ENCODE data around the gene PCDH9.

Gene PCDH9

DNA sequence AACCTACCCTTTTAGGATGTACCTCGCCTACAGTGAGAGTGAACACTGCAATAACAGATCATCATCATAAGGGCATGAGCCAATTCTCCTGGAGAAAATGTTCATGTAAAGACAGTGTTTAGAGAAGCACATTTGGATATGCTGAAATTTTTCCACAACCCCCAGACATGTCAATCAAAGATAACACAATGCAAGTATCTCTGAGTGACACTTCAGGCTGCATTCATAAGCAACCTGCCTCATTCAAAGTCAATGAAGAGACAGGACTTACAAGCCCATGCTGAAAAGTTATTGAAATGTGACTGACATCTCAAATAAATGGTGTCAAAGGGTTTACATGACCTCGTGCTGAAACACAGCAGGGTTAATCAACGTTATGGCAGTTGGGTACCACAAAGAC is 102.0 kb downstream of the PCDH9 start:
- H3K4me1 ChIP-seq (ENCODE audit: insufficient read depth, insufficient read length), result no peaks in the 10 kb centered on the region
- H3K27me3 ChIP-seq (ENCODE audit: insufficient read depth, insufficient read length), result no peaks in the 10 kb centered on the region
- H3K4me3 ChIP-seq (ENCODE audit: insufficient read length, low read depth), result no peak overlapping the region
- H3K36me3 ChIP-seq (ENCODE audit: insufficient read depth, insufficient read length, low read length), result no peaks in the 10 kb centered on the region
- H3K9ac ChIP-seq (ENCODE audit: insufficient read length, low read depth), result no peak overlapping the region
- TF ChIP-seq SUZ12 (IDR thresholded peaks at IDR 0.05; ENCODE audit: extremely low read depth, insufficient read depth, insufficient read length) (no peak), YY1 (IDR thresholded peaks at IDR 0.05; ENCODE audit: insufficient read depth, insufficient read length) (no peak), ZNF274 (IDR thresholded peaks at IDR 0.05; ENCODE audit: low read depth, low read length) (no peak)
- no peak for DNase-seq (ENCODE audit: low read depth, low spot score)
- no peaks in the 10 kb centered on the region for H3K9me3 ChIP-seq (ENCODE audit: insufficient read depth, low read length)

DNA sequence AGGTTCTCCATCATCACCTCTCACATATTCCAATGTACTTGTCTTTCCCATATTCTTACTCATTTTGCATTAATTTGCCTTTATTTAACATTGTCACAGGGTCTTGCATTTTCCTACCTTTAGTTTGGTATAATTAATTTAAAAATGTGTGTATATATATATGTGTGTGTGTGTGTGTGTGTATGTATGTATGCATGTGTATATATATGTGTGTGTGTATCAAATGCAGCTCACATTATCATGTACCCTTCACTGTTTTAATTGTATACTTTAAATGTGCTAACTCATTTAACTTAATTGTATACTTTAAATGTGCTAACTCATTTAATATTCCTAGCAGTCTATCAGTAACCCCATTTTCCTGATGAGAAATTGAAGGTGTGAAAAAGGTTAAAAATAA is 104.5 kb downstream of the PCDH9 start:
- H3K4me1 ChIP-seq (ENCODE audit: insufficient read depth, insufficient read length), result no peaks in the 10 kb centered on the region
- H3K9me3 ChIP-seq (ENCODE audit: insufficient read depth, low read length), result no peaks in the 10 kb centered on the region
- no peak overlapping the region for H3K4me3 ChIP-seq (ENCODE audit: insufficient read length, low read depth)
- TF ChIP-seq ZNF274 (IDR thresholded peaks at IDR 0.05; ENCODE audit: low read depth, low read length), result no peak
- no peak for TF ChIP-seq YY1 (IDR thresholded peaks at IDR 0.05; ENCODE audit: insufficient read depth, insufficient read length)
- TF ChIP-seq SUZ12 (IDR thresholded peaks at IDR 0.05; ENCODE audit: extremely low read depth, insufficient read depth, insufficient read length), result no peak
- no peak for DNase-seq (ENCODE audit: low read depth, low spot score)
- H3K36me3 ChIP-seq (ENCODE audit: insufficient read depth, insufficient read length, low read length), result no peaks in the 10 kb centered on the region
- no peak overlapping the region for H3K9ac ChIP-seq (ENCODE audit: insufficient read length, low read depth)
- H3K27me3 ChIP-seq (ENCODE audit: insufficient read depth, insufficient read length), result no peaks in the 10 kb centered on the region

DNA sequence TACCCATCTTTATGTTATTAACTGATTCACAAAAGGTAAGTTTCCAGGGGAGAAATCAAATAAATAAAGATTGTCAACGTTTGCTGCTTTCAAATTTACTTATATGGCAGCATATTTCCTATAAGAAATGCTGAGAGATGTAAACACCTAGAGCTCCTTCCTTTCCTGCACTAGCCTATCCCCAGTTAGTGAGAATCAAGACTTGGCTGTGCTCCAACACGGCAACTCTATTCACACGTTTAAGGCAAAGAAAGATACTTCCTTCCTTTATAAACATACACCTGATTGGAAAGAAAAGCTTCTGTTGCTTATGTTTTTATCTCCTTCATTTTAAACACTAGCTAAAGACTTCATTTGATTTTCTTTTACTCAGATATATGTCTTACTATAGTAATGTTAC is 107.0 kb downstream of the PCDH9 start:
- H3K4me3 ChIP-seq (ENCODE audit: insufficient read length, low read depth), result no peak overlapping the region
- no peaks in the 10 kb centered on the region for H3K9me3 ChIP-seq (ENCODE audit: insufficient read depth, low read length)
- H3K36me3 ChIP-seq (ENCODE audit: insufficient read depth, insufficient read length, low read length), result no peaks in the 10 kb centered on the region
- DNase-seq (ENCODE audit: low read depth, low spot score), result no peak
- H3K9ac ChIP-seq (ENCODE audit: insufficient read length, low read depth), result no peak overlapping the region
- H3K27me3 ChIP-seq (ENCODE audit: insufficient read depth, insufficient read length), result no peaks in the 10 kb centered on the region
- TF ChIP-seq SUZ12 (IDR thresholded peaks at IDR 0.05; ENCODE audit: extremely low read depth, insufficient read depth, insufficient read length) (no peak), YY1 (IDR thresholded peaks at IDR 0.05; ENCODE audit: insufficient read depth, insufficient read length) (no peak), ZNF274 (IDR thresholded peaks at IDR 0.05; ENCODE audit: low read depth, low read length) (no peak)
- H3K4me1 ChIP-seq (ENCODE audit: insufficient read depth, insufficient read length), result no peaks in the 10 kb centered on the region

DNA sequence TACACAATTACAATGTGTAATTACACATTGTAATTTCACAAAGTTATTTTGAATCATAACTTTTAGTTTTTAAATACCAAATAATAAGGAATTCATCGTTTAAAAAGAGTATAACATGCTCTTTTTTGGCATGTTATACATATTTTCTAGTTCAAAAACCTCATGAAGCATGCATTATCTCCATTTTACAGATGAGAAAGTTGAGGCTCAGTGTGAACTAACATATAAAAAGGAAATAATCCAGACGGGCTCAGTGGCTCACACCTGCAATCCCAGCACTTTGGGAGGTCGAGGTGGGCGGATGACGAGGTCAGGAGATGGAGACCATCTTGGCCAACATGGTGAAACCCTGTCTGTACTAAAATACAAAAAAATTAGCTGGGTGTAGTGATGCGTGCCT is 107.9 kb downstream of the PCDH9 start:
- Histone ChIP-seq H3K27me3 (ENCODE audit: insufficient read depth, insufficient read length) (no peaks in the 10 kb centered on the region), H3K36me3 (ENCODE audit: insufficient read depth, insufficient read length, low read length) (no peaks in the 10 kb centered on the region), H3K9ac (ENCODE audit: insufficient read length, low read depth) (no peak overlapping the region), H3K9me3 (ENCODE audit: insufficient read depth, low read length) (no peaks in the 10 kb centered on the region), H3K4me3 (ENCODE audit: insufficient read length, low read depth) (no peak overlapping the region), H3K4me1 (ENCODE audit: insufficient read depth, insufficient read length) (no peaks in the 10 kb centered on the region)
- DNase-seq (ENCODE audit: low read depth, low spot score), result no peak
- TF ChIP-seq ZNF274 (IDR thresholded peaks at IDR 0.05; ENCODE audit: low read depth, low read length), result no peak
- TF ChIP-seq SUZ12 (IDR thresholded peaks at IDR 0.05; ENCODE audit: extremely low read depth, insufficient read depth, insufficient read length), result no peak
- TF ChIP-seq YY1 (IDR thresholded peaks at IDR 0.05; ENCODE audit: insufficient read depth, insufficient read length), result no peak

DNA sequence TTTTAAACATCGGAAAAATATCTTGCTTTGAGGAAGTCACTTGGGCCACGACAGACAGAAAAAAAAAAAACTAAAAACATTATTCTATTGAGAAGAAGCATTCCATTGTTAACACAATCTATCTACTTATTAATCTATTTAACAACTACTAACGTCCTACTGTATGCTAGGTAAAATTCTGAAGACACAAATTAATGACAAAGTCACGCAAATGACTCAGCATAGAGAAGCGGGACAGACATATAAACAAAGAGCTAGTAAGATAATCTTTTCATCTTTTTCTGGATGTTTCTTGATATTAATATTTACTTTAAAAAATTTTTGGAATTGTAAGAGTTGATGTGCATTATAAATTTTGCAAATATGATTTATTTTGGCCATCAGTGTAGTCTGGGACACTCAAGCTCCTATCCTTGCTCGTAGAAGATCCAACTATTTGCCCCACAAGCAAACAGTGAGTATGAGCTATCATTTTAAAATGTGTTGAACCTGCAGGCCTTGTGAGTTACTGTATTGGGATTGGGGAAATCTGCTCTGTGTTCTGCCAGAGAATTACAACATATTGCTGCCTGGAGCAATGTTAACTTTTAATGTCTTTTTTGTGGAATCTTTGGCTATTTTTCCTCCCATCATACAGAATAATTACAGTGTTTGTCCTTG is 109.1 kb downstream of the PCDH9 start:
- Histone ChIP-seq H3K36me3 (ENCODE audit: insufficient read depth, insufficient read length, low read length) (no peaks in the 10 kb centered on the region), H3K4me3 (ENCODE audit: insufficient read length, low read depth) (no peak overlapping the region), H3K9me3 (ENCODE audit: insufficient read depth, low read length) (no peaks in the 10 kb centered on the region), H3K27me3 (ENCODE audit: insufficient read depth, insufficient read length) (no peaks in the 10 kb centered on the region), H3K9ac (ENCODE audit: insufficient read length, low read depth) (no peak overlapping the region), H3K4me1 (ENCODE audit: insufficient read depth, insufficient read length) (no peaks in the 10 kb centered on the region)
- TF ChIP-seq YY1 (IDR thresholded peaks at IDR 0.05; ENCODE audit: insufficient read depth, insufficient read length) (no peak), SUZ12 (IDR thresholded peaks at IDR 0.05; ENCODE audit: extremely low read depth, insufficient read depth, insufficient read length) (no peak), ZNF274 (IDR thresholded peaks at IDR 0.05; ENCODE audit: low read depth, low read length) (no peak)
- no peak for DNase-seq (ENCODE audit: low read depth, low spot score)

DNA sequence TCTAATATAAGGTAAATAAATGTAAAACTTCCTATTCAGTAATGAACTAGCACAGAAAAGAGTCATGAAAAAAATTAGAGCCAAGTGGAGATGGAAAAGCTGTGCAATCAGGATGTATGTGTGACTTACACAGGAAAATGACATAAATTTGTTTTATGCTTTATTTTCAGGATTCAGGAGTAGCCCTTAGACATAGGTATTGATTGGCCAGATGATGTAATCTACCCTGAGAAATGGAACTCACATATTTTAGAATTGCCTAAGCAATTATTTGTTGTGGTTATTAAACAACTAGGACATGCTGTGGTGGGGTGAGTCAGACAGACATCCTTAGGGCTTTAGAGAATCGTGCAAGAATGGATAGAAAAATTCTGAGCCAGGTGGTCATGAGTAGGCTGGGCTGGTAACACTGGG is 110.6 kb downstream of the PCDH9 start:
- no peak for DNase-seq (ENCODE audit: low read depth, low spot score)
- H3K9me3 ChIP-seq (ENCODE audit: insufficient read depth, low read length), result no peaks in the 10 kb centered on the region
- no peak overlapping the region for H3K9ac ChIP-seq (ENCODE audit: insufficient read length, low read depth)
- H3K36me3 ChIP-seq (ENCODE audit: insufficient read depth, insufficient read length, low read length), result no peaks in the 10 kb centered on the region
- H3K4me3 ChIP-seq (ENCODE audit: insufficient read length, low read depth), result no peak overlapping the region
- no peaks in the 10 kb centered on the region for H3K4me1 ChIP-seq (ENCODE audit: insufficient read depth, insufficient read length)
- TF ChIP-seq YY1 (IDR thresholded peaks at IDR 0.05; ENCODE audit: insufficient read depth, insufficient read length) (no peak), SUZ12 (IDR thresholded peaks at IDR 0.05; ENCODE audit: extremely low read depth, insufficient read depth, insufficient read length) (no peak), ZNF274 (IDR thresholded peaks at IDR 0.05; ENCODE audit: low read depth, low read length) (no peak)
- no peaks in the 10 kb centered on the region for H3K27me3 ChIP-seq (ENCODE audit: insufficient read depth, insufficient read length)

DNA sequence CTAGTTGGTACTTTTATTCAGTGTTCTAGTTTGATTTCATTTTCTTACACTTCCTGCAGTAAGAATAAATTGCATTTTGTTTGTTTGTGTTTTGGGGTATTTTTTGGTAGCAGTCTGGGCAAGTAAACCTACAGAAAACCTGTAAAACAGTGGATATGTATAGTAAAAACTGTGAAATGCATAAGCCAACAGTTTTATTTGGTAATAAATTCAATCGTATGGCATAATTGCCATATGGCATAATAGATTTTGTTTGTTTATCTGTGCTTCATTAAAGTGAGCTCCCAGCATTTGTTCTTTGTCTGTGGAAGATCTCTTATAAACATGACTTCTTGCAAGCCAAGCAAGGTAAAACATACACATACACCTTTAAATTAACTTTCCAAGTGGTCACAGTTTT is 111.9 kb downstream of the PCDH9 start:
- H3K36me3 ChIP-seq (ENCODE audit: insufficient read depth, insufficient read length, low read length), result no peaks in the 10 kb centered on the region
- no peak overlapping the region for H3K4me3 ChIP-seq (ENCODE audit: insufficient read length, low read depth)
- no peaks in the 10 kb centered on the region for H3K27me3 ChIP-seq (ENCODE audit: insufficient read depth, insufficient read length)
- H3K9ac ChIP-seq (ENCODE audit: insufficient read length, low read depth), result no peak overlapping the region
- DNase-seq (ENCODE audit: low read depth, low spot score), result no peak
- no peaks in the 10 kb centered on the region for H3K4me1 ChIP-seq (ENCODE audit: insufficient read depth, insufficient read length)
- no peak for TF ChIP-seq YY1 (IDR thresholded peaks at IDR 0.05; ENCODE audit: insufficient read depth, insufficient read length)
- no peak for TF ChIP-seq SUZ12 (IDR thresholded peaks at IDR 0.05; ENCODE audit: extremely low read depth, insufficient read depth, insufficient read length)
- no peak for TF ChIP-seq ZNF274 (IDR thresholded peaks at IDR 0.05; ENCODE audit: low read depth, low read length)
- no peaks in the 10 kb centered on the region for H3K9me3 ChIP-seq (ENCODE audit: insufficient read depth, low read length)

Data from NT2/D1 (cell line).